GM21360 (cell line): ENCODE data around the gene SPATC1L.
"Not testable (repeated sequence)": the region's sequence is repeated elsewhere in the genome, so short reads cannot be mapped to it uniquely, and the experiment has no call there.

Source experiments
- ATAC-seq: cut with Tn5 transposase; IDR thresholded peaks from one replicate; pipeline ENCODE4 v1.9.1; 2021; ENCODE audit warnings: mild to moderate bottlenecking, moderate library complexity; ENCODE audit not compliant: unreplicated experiment

The SPATC1L gene

DNA sequence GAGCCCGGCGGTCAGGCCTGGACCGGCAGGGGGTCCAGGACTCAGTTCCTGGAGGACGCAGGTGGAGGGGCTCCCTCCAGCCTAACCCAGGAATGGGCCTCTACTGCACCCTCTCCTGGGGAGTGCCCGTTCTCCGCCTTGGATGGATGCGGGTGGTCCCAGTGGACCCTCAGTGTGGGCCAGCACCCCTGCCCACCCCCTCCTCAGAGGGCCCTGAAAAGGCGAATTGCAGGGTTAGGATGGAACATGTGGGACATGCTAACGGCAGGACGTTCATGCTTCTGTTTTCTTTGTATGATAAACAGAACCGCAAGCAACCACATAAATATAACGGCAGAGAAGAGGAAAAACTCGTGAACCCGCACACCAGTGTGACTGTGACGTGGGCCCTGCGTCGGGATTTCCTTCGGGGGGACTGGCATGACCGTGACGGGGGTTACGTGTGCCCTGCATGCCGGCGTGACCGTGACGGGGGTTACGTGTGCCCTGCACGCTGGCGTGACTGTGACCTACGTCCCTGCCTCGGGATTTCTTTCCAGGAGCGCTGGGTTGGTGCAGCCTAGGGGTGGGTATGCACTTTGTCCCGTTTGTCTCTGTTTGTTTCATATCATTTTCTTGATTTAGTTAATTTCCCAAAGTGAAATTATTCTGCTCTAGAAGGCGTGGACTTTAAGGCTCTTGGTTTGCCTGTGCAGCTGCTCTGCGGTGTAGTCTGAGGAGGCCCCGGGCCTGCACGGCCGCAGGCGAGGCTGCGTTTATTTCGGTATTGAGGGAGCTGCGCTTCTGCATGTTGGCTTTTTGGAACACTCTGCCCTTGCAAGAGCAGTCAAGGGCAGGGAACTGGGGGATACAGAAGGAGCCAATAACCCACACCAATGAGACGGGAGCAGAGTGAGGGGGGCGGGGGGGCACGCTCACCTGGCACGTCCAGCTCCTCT is 32.0 kb downstream of the SPATC1L start:
- no peak for ATAC-seq

DNA sequence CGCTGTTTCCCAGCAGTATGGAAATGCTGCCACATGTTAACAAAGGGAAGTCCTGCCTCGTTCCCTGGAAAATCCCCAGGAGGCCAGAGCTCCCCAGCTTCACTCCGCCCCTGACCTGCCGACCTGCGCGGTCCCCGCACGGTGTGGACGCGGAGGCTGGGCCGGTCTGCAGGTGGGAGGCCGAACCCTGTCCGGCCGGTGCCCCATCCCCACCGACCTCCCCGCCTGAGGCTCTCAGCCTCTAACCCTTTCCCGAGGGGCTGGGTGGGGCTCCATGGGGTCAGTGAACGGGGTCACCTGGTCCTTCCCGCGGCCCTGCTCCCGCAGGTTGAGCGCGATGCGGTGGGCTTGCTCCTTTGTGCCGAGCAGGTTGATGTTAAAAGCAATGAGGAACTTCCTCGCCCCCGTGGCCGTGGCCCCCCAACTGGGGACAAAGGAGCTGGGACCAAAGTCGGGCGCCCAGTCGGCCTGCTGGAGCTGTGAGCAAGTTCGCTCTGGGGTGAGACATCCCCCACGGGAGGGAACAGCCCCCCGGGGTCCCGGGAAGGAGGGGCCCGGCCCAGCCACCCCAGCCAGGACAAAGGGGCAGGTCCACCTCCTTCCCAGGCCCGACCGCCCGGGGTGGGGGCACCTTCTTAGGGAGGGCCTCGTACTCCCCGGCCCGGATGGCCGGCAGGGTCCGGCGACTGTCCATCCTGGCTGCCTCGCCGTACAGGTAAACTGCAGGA is 32.8 kb downstream of the SPATC1L start:
- no peak for ATAC-seq

DNA sequence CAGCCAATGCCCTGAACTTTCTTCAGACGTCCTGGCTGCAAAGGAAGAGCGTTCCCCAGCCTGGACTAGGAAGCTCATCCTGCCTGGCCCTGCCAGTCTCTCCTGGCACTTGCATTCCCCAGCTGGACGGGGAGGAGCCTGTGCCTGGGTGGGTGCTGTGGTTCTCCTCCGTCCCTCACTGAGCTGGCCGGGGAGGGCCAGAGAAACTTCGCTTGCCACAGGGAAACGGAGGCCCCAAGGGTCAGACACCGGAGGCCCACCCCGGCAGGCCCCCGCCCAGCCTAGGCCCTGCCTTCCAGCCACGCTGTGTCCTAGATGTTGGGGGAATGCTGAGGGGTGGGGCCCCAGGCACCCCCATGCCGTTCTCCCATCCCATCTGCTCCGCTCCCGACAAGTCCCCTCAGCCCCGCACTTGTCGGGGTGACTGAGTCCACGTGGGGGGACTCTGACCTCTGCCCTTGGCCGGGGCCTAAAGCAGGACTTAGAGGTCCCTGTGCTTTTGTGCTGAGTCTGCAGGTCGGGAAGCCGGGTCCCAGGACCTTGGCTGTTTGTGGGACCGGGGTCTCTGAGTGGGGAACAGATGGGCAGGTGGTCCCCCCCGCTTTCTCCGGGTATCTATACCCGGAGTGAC is 33.7 kb downstream of the SPATC1L start:
- no peak for ATAC-seq

DNA sequence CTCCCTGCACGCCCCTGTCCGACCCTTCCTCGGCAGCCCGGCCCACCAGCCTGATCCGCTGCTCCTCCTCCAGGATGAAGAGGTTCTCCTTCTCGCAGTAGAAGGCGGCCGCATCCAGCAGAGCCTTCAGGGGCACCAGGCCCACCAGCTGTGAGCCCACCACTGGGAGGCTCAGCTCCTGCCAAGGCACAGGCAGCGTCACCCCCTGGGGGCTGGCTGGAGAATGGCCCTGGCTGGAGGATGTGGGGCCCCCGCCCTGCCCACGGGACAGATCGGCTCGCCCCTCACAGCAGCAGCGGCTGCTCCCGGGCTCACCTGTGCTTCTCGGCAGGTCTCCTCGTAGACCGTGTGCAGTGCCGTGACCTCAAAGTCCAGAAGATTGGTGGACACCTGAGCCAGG is 34.2 kb downstream of the SPATC1L start:
- no peak for ATAC-seq

DNA sequence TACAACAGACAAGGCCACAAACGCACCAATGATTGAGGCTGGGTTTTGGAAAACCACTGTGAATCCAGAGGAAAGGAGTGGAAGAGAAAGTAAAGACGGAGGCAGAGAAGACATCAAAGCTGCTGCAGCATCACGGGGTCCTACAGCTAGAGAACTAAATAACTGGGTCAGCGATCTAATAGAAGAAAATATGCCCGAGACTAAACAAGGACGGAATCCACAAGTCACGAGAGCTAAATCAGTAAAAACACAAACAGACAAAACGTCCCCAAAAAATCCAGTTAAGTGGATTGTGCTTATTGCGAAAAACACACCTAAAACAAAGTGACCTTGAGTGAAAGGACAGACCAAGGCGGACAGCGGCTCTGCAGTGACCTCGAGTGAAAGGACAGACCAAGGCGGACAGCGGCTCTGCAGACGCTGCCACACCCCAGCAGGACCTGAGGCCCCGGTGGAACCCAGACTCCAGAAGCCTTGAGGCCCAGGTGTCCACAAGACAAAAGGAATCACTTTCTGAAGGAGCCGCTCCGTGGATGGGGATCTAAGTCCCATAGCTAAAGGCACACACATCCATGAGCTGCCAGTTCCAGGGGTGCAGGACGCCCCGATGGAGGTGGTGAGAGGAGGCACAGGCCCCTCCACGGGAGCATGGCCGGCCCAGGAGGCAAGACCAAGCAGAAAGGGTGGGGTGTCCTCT is 34.9 kb downstream of the SPATC1L start:
- ATAC-seq: no peak

DNA sequence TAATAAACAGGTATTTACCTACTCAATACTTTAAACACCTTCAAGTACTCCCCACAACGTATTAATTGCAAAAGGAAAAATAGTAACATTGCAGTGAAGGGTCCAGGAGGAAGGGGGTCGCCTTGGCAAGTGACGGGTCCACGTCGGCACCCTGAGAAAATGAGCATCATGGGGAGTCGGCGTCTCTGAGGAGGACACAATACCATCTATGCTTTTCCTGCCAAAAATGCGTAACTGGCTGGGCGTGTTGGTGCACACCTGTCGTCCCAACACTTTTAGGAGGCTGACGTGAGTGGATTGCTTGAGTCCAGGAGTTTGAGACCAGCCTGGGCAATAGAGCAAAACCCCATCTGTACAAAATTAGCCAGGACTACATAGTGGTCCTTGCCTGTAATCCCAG is 36.2 kb downstream of the SPATC1L start:
- ATAC-seq: no peak

DNA sequence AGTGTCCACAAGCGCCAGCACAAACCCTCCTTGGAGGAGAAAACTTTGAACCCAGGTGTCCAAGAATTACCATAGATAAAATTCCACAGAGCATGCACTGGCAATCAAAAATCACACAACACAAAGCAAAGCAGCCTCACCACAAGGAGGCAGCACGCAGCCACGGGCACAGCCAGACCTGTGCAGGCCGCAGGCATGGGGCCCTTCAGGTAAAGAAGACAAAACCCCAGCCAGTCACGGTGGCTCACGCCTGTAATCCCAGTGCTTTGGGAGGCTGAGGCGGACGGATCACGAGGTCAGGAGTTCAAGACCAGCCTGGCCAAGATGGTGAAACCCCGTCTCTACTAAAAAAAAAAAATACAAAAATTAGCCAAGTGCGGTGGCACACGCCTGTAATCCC is 36.8 kb downstream of the SPATC1L start:
- not testable (repeated sequence) for ATAC-seq

DNA sequence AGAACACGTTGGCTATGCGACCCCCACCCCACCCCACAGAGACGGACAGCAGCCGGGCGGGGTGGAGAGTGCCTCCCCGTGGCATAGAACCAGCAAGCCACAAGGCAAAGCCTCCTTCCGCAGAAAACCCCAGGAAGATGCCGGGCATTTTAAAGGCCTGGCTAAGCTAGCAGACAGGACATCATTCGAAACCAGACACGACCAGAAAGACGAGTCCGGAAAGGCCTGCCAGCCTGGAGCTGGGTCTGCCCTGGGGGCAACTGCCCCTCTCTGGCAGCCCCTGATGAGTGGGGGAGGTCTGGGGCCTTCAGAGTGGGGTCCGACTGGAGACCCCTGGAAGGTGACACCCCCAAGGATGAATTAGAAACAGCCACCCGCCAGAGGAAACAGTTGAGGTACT is 37.4 kb downstream of the SPATC1L start:
- no peak for ATAC-seq

DNA sequence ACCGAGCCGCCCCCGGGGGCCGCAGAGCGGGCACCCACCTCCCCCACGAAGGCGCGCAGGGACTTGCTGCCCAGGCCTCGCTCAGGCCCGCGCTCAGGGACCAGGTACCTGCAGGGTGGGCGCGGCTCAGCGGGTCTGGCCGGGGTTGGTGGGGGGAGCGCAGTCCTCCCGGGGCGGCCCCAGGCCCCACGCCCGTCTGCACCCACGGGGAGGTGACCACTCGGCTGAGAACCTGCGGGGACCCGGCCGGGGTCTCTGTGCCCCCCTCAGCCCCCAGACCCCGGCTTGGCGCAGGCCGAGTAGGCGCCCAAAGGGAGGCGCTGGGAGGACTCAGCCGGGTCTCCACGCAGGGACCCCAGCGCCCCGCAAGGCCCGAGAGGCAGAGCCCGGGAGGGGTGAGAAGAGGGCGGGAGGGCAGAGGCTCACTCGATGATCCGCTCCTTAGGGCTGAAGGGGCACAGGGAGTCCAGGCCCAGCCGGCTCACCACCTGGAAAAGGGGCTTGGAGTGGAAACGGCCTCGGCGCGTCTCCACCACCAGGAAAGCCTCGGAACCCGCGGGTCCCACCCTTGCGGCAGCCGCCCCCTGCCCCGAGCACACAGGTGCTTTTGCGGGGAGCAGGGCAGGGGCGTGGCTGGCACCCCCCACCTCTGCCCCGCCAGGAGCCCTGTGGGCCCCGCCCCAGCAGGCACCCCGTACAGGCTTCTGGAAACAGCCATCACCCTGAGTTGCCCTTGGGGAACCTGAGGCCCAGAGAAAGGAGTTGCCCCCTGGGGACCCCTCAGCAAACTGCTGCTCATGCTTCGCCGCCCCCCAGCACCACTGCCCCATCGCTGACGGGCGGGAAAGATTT is 38.2 kb downstream of the SPATC1L start:
- no peak for ATAC-seq

DNA sequence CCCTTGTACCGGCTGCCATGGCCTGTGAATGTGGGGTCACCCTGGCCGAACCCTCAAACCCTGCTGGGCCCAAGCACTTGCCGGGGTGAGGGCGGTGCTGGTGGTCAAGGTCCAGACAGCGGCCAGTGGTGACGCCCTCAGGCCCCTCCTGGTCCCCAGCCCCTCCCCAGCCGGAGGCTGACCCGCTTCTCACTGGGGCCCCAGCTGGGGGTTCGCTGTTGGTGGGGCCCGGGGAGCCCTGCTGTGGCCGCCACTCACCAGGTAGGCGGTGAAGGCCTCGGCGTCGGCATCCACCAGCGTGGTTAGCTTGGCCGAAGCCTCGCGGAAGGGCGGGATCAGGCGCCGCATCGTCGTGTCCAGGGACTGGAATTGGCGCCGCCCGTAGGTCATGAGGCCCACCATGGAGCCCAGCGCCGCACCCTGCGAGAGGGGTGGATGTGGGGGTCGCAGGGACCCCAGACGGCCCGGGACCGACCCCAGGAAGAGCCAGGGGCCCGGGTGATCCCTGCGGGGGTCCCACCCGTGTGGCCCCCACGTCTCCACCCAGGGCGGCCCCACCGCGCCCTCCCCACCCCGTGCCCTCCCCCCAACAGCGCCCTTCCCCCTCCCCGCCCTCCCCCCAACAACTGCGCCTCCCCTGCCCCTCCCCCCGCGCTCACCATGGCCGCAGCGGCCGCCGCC is 39.0 kb downstream of the SPATC1L start:
- ATAC-seq: no peak

DNA sequence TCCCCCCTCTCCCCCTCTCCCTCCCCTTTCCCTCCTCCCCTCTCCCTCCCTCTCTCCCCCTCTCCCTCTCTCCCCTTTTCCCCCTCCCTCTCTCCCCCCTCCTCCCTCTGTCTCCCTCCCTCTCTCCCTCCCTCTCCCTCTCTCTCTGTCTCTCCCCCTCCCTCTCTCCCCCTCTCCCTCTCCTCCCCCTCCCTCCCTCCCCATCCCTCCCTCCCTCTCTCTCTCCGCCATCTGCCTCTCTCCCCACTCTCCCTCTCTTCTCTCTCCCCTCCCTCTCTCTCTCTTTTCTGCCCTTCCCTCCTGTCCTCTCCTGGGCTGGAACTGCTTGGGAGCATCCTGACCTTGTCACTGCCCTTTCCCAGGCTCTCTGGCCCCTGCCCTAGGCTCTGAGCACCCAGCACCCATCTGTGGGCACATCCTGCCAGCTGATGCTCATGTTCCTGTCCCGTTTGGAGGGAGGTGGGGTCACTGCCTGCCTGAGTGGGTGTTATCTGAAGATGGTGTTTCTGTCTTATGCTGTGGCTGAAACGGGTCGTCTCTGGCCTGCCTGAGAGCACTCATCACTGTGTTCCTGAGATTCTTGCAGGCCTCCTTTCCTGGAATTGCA is 39.7 kb downstream of the SPATC1L start:
- no peak for ATAC-seq

DNA sequence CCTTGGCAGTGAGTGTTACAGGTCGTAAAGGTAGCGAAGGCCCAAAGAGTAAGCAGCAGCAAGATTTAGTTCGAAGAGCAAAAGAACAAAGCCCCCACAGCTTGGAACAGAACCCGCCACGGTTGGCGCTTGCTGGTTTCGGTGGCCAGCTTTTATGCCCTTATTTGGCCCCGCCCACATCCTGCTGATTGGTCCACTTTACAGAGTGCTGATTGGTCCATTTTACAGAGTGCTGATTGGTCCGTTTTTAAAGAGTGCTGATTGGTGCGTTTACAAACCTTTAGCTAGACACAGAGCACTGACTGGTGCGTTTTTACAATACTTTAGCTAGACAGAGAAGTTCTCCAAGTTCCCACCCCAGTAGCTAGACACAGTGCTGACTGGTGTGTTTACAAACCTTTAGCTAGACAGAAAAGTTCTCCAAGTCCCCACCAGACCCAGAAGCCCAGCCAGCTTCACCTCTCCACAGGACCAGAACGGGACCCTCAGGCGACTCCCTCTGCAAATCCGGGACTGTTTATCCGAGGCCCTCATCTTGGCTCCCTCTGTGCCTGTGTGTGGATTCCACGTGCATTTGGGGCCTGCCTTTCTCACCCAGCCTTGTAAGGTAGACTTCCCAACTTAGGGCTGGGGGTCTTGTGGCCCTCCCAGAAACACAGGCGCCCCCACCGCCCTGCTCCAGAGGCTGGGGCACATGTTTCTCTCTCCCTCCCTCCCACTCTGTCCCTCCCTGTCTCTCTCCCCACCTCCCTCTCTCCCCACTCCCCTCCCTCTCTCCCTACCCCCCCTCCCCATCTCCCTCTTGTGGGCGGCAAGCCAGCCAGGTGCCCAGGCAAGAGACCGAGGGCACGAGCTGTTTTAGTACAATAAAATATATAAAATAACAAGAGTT is 41.4 kb downstream of the SPATC1L start:
- no peak for ATAC-seq

DNA sequence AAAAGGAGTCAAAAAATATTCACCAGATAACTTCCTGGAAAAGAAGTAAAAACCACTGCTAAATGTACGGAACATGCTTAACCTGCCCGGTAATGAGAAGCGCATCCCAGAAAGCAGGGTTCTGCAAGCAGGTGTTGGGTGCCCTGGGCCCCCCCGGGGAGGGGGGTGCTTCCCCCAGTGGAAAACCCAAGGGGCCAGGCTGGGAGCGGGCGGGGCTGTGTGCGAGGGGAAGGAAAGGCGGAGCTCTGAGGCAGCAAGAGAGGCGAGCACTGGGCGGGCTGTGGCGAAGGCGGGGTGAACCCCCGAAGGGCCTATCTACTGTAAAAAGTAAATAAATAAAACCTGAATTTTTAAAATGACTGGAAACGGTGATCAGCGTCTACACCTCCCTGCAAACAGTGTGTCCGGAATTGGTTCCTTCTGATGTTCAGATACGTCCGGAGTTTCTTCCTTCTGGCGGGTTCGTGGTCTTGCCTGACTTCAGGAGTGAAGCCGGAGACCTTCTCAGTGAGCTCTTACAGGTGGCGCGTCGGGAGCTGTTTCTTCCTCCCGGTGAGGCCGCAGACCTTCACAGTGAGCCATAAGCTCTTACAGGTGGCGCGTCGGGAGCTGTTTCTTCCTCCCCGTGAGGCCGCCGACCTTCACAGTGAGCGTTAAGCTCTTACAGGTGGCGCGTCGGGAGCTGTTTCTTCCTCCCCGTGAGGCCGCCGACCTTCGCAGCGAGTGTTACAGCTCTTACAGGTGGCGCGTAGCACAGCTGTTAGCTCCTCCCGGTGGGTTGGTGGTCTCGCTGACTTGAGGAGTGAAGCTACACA is 42.3 kb downstream of the SPATC1L start:
- ATAC-seq: no peak

DNA sequence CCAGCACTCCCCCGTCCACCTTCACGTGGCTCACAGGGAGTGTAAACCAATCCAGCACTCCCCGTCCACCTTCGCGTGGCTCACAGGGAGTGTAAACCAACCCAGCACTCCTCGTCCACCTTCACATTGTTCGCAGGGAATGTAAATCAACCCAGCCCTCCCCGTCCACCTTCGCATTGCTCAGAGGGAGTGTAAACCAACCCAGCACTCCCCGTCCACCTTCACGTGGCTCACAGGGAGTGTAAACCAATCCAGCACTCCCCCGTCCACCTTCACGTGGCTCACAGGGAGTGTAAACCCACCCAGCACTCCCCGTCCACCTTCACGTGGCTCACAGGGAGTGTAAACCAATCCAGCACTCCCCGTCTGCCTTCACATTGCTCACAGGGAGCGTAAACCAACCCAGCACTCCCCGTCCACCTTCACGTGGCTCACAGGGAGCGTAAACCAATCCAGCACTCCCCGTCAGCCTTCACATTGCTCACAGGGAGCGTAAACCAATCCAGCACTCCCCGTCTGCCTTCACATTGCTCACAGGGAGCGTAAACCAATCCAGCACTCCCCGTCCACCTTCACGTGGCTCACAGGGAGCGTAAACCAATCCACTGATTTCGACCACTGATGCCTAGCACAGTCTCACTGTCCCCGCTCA is 43.8 kb downstream of the SPATC1L start:
- not testable (repeated sequence) for ATAC-seq

DNA sequence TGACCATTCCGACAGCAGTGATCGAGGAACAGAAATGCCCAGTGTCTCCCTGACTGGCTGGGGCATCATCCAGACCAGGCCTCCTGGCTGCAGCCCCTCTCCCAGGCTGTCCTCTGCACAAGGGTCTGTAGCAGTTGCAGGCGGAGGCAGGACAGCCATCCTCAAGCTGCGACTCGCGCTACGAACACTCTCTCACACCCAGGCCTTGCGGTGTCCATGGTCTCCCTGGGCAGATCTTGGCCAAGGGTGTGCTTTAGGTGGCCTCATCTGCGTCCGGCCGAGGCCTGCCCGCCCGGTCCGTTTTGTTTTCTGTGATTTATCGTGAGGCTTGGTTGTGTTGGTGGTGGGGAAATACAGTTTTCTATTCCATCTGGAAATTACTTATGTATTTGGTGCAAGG is 44.6 kb downstream of the SPATC1L start:
- ATAC-seq: no peak

DNA sequence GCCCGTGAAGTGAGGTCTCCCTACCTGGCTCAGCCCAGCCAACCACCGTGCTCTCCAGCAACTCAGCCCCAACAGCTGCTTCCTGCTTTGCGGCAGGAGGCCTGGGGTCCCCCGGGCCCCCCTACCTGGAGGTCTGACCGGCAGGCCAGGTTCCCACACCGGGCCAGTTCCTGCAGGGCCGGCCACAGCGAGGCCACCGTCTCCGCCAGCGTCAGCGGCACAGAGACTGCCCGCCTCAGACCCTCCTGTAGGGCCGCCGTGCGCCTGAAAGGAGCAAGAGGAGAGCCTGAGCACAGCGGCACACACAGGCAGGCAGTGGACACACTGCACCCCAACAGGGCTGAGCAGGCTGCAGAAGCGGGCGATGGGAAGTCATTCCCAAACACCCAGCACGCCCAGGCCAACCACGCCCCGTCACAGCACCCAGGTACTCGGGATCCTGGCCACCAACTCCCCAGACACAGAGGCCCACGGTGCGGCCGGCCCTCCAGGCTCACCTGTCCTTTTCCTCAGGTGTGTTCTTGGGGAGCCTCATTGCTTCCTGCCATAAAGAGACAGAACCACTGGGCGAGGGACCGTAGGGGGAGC is 45.8 kb downstream of the SPATC1L start:
- no peak for ATAC-seq
